ENCODE data around the gene TMEM143.
"Not testable (repeated sequence)": the region's sequence is repeated elsewhere in the genome, so short reads cannot be mapped to it uniquely, and the experiment has no call there.

Gene TMEM143

DNA sequence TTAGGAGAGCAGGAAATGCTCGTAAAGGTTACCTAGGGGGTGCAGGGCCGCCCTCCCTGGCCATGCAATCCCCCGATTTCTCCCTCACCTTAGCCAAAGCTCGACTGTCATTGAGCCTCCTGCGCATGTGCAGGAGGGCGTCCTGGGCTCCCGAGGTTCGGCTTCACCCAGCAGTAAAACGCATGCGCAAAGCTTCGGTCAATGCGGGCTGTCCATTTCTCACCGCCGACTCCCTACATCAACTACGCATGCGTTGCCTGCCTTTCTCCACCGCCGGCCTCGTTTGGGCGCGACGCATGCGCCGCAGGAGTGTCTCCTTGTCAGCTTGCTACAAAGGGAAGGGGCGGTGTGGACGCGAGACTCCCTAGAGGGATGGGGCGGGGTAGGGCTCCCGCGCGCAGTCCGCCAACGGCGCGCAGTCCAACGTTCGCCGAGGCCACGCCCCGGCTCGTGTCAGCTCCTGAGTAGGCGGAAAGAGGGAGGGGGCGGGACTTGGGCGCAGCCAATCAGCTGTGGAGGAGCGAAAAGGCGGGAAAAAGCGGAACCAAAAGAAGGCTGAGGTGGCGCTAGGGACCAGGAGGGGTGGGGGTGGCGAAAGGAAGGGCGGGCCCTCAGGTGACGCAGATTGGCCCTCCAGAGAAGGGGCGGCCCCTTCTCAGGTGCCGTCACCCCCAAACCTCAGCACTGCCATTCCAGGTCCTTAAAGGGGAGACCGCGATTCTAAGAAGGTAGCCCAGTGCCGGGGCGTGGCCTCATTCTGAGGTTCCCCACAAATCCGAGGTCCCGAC is at the start of gene TMEM143, which contains the start of gene SYNGR4:
Gene TMEM143 (minus strand): TSS at position 131 of the 788 bp plus-strand sequence. CDS start 20 bp downstream, at position 111.
Gene SYNGR4 (plus strand): TSS at position 558 of the 788 bp plus-strand sequence. CDS start 1,476 bp downstream, outside the sequence.
- DNase-seq = peak; percentile 100

DNA sequence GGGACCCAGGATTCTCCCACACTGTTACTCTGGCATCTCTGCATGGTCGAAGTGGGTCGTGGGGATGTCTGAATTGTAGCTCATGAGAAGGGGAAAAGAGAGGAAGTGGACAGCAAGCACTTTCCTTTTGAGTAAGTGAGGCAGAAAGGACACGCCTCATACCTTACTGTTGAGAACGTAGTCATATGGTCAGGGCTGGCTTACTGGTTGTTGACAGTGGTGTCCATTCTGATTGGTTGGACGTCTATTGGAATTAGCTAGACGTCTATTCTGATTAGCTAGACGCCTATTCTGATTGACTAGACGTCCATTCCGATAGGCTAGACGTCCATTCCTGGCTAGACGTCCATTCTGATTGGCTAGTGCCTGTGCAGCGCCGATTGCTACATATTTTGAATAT is 42.1 kb upstream of the TMEM143 start:
- DNase-seq = no peak

DNA sequence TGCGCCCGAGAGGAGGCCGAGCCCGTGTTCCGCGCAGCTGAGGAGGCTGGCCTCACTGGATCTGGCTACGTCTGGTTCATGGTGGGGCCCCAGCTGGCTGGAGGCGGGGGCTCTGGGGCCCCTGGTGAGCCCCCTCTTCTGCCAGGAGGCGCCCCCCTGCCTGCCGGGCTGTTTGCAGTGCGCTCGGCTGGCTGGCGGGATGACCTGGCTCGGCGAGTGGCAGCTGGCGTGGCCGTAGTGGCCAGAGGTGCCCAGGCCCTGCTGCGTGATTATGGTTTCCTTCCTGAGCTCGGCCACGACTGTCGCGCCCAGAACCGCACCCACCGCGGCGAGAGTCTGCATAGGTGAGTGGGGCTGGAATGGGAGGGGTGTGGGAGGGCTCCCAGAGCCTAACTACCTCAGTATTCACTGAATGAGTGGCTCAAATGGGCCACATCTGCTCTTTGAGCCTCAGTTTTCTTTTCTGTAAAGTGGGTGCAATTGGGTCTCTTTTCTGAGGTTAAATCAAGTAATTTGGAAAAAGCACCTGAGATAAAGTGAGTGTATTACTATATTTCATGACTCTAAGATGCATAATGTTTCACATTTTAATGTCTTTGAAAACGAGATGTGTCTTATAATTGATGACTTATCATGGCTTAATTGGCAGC is 41.4 kb upstream of the TMEM143 start:
- no peak for DNase-seq

DNA sequence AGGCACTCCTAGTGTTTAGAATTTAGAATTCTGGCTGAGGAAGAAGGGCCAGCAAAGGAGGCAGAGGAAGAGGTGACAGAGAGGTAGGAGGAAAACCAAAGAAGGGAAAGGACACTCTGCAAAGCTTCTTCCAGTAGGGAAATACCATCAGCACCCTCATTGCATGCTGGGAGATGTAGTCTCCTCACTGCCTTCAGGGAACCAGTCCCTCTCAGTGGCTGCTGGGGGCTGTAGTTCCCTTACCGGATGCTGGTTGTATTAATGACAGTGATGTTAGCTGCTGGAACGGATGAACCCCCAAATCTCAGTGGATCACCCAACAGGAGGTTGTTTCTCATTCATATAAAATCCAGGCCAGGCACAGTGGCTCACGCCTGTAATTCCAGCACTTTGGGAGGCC is 39.9 kb upstream of the TMEM143 start:
- DNase-seq = peak; percentile 31

DNA sequence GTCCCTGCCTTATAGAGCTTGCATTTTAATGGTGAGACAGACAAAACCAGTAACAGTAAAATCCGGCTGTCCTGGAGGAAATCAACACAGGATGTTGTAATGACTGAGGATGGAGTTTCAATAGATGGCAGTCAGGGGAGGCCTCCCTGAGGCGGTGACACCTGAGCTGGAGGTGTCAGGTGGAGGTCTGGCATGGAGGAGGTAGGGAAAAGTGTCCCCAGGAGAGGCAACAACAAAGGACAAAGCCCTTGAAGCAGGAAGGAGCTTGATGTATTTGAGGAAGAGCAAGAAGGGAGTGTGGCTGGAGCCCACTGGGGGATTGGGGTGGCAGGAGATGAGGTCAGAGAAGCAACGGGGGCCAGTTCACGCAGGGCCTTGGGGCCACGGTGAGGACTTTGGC is 37.5 kb upstream of the TMEM143 start:
- no peak for DNase-seq

DNA sequence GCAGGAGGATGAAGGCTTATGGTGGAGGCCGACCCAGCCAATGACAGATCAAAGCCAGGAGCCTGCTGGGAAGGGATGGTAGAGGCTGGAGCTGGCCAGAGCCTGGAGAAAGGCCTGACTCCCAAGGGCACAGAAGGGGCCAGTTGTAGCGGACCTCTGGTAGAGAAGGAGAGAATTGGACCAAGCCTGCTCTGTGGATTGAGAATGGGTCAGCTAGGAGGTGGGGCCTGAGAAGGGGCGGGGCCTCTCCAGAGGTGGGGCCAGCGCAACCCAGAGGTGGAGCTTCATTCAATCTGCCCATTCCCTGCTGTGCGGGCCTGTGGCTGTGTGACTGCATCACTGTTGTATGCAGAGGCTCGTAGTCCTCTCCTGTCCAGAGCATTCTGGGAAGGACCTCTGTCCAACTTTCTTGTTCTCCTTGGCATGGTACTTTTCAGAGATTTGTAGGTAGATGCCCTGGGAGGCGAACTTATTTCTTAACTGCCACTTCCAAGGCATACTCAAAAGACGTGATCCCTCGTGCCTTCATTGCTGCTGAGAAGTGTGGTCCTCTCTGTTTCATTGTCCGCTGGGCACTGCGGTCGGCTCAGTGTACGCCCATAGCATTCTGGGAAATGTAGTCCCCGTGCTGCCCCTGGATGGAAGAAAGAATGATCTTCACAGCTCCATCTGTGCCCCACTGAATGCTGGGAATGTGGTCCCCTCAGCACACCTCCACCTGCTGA is 36.4 kb upstream of the TMEM143 start:
- DNase-seq = peak; percentile 30

DNA sequence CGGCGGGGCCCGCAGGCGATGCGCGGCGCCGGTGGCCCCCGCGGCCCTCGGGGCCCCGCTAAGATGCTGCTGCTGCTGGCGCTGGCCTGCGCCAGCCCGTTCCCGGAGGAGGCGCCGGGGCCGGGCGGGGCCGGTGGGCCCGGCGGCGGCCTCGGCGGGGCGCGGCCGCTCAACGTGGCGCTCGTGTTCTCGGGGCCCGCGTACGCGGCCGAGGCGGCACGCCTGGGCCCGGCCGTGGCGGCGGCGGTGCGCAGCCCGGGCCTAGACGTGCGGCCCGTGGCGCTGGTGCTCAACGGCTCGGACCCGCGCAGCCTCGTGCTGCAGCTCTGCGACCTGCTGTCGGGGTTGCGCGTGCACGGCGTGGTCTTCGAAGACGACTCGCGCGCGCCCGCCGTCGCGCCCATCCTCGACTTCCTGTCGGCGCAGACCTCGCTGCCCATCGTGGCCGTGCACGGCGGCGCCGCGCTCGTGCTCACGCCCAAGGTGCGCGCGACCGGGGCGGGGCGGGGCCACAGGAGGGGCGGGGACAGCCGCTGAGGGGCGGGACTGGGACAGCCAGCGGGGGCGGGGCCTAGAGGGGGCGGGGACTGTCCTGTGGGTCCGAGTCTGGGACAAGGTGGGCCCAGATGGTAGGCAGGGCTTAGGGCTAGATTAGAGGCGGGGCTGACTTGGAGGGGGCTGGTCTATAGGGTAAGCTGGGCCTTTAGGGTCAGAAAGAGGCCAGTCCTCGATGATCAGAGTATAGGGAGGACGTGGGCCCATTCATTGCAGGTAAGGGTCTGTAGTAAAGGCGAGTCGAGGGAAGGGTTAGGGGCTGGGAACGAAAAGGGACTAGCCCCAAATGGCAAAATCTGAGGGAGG is 34.9 kb upstream of the TMEM143 start:
- peak; percentile 78 for DNase-seq

DNA sequence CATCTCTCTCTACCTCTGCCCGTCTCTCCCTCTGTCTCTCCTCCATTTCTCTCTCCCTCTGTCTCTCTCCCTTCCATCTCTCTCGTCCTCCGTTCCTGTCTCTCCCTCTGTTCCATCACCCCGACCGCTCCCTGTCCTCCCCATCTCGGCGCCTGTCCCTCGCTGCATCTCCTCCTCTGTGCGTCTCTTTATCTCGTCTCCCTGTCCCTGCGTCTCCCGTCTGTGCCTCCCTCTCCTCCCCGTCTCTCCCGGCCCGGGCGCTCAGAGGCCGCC is 34.3 kb upstream of the TMEM143 start:
- no peak for DNase-seq

DNA sequence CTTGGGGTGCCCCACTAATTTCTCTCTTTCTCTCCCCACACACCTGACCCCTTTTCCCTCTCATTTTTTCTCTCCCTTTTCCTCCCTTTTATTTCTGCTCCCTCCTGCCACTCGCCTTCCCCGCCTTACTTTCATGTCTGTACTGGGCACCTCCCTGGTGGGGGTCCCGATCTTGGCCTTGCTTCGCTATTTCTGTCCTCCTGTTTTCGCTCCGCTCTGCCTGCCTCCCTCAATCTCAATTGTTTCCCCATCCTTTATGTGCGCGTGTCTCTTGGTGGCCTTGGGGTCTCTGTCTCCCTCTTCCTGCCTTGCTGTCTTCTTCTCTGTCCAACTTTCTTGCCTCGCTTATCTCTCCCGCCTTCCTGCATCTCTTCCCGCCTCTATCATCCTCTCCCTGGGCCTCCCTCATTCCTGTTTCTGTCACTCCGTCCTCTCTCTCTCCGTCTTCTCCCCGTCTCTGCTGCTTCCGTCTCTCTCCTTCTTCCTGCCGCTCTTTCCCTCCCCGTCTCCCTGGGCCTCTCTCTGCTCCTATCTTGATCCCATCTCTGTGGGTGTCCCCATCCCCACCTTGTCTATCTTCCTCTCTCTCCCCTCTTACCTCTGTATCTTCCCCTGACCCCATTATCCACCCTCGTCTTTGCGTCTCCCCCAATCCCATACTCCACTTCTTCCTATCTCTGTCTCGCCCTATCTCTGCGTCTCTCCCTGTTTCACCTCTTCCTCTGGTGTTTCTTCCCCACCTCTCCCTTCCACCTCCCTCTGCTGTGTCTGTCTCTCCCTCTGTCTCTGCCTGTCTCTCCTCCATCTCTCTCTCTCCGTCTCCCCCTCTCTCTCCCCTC is 33.7 kb upstream of the TMEM143 start:
- DNase-seq = no peak

DNA sequence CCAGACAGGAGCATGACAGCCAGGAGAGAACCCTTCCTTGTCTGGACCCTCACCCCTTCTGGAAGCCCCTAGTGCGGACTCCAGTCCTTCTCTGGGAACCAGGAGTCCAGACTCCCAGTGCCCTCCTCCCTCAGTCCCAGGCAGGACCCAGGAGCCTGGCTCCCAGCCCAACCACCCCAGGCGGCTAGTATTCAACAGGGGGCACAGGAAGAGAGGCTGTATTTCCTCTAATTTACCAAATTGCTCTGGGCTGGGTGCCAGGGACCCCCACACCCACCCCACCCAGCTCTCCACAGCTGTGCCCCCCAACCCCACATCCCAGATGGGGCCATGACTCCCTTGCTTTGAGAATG is 33.1 kb upstream of the TMEM143 start:
- DNase-seq = peak; percentile 23

DNA sequence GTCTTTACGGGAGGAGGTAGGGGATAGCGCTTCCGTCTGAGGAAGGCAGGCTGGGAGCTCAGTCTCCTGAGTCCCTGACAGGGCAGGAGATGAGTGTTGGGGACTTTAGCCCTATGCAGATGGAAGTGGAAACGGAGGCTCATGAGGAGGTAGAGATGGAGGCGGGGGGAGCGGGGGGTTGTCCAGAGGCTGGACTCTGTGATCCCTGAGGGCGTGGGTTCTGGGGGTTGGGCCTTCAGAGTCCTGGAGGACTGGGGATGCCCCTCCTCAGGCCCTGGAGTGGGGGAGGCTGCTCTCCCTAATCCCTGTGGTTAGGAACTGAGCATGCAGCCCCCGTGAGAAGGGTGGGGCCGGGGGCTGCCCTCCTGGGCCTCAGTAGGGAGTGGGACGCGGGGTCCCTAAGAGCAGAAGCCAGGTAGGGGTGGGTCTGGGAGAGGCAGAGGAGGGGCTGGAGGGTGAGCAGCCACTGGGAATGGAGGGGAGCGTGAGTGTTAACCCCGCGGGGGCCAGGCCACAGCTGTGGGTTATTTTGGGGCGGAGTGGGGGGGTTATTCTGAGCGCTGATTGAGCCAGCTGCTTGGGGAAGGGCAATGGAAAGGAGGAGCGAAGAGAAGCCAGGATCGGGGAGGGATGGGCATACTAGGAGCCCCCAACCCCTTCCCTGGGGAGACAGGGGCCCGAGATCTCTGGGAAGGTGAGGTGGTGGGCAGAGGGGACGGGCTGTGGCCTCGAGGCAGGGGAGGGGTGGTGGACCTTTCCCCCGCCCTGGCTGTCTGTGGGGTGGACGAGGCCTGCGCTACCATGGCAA is 32.5 kb upstream of the TMEM143 start:
- no peak for DNase-seq

DNA sequence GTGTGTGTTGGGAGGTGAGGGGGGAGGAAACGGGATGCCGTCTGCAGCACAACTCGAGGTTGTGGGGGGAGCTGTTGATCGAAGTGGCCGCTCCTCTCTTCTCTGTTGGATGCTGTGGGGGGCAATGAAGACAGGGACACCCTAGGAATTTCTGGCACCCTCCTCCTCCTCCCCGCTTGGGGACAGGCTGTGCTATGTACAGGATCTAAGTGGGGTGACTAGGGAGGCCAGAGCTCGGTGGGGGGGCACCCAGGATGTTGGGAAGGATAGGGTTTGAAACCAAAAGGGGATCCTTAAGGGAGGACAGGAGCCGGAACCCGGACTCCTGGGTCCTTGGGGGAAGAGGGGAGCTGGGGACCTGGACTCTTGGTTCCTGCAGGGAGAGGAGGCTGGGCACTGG is 31.8 kb upstream of the TMEM143 start:
- DNase-seq = no peak

DNA sequence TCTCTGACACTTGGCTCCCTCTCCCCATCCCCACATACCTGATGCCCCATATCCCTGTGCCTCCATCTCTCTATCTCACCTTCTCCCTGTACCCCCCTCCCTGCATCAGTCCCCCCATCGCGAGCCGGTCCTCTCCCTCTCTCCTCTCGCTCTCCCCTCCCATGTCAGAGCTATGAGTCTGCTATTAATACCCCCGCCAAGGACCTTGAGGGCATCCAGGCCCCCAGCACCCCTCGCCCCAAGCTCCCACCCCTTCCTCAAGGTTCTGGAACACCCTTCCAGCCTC is 31.4 kb upstream of the TMEM143 start:
- no peak for DNase-seq

DNA sequence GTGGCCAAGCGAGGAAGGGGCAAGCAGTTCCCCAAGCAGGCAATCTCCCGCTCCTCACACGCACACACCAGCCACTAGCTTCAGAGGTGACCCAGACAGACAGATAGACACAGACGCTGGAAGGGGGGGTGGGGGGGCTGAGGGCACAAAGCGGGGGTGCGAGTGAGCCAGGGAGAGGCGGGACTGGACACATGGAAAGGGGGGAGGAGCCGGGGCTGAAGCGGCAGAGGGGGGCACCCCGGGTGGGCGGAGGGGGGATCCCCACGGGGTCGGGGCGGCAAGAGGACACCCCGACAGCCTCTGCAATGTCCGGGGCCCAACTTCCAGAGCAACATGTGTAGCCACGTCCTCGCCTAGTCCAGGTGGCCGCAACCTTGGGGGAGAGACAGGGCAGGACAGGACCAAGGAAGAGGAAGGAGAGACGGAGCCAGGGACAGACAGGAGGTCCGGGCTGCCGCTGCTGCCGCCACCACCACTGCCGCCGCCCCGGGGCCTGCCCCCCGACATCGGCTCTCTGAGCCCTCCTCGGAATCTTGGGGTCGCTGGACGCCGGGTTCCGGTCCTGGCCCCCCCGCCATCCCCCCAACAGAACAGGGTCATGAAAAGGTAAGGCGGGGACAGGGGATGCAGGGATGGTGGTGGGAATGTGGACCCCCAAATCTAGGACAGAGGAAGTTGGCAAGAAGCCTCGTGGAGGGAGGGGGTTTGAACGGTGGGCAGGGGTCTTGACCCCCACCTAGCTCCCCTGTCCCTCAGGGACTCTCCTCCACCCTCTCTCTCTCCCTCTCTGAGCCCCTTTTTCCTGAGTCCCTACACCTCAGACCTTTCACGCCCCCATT is 30.8 kb upstream of the TMEM143 start:
- no peak for DNase-seq

DNA sequence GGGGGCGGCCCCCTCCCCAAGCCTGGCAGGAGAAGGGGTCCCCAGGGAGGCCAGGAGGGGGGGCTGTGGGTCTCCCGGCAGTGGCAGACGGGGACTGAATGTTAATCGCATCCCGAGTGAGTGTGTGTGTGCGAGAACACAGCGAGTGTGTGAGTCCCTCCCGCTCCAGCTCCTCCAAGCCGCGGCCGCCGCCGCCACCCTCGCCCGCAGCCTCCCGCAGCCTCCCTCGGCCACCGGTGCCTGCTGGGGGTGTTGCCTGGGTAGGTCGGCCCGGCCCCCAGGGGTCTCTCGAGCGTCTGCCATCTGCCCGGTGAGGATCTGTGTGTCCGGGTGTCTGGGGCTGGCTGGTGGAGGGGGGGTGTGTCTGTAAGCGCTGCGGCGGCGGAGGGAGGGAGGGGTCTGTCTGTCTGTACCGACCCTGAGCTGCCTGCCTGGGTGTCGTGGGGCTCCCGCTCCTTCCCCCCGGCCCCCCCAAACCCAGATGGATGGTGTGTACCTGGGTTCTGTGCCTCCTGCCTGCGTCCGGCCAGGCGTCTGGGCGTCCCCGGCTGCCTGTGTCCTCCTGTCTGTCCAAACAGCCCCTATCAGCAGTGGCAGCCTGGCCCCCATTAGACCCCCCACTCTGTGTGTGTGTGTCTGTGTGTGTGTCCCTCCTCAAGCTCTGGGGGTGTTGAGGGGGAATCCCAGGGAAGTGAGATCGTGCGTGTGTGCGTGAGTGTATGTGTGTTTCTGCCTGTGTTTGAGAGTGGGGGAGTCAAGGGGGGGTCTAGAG is 30.0 kb upstream of the TMEM143 start, which contains the start of gene GRIN2D:
Gene GRIN2D (plus strand): TSS at position 110 of the 772 bp plus-strand sequence. CDS start 4,725 bp downstream, outside the sequence.
- DNase-seq = peak; percentile 18

DNA sequence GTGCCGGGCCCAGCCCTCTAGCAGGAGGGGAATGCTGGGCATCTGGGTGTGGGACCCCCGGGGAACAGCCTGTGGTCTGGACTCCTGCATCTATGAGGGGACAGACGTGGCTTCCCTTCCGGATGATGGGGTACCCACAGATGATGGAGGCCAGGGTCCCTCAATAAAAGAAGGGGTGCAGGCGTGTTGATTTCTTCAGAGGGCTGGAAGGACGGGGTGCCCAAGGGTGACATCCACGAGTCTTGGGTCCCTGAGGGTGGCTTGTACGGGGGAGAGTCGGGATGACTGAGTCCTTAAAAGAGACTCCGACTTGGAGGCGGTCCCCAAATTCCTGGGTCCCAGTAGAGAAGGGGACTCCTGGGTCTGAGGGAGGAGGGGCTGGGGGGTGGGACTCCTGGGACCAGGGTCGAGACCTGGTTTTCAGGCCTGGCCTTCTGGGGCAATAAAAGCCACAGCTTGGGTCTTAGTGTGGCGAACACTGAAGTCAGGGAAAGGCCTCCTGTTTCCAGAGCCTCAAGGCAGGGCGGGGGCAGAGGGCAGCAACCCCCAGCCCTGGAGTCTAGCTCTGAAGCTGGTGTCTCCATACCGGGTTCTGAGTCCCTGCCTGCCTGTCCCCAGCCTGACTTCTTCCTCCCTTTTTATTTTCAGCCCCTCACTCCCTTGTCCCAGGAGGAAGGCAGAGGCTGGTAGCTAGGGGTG is 29.3 kb upstream of the TMEM143 start:
- DNase-seq = no peak

DNA sequence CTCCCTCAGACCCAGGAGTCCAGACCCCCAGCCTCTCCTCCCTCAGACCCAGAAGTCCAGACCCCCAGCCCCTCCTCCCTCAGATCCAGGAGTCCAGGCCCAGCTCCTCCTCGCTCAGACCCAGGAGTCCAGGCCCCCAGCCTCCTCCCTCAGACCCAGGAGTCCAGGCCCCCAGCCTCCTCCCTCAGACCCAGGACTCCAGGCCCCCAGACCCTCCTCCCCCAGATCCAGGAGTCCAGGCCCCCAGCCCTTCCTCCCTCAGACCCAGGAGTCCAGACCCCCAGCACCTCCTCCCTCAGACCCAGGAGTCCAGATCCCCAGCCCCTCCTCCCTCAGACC is 28.2 kb upstream of the TMEM143 start:
- DNase-seq = not testable (repeated sequence)

DNA sequence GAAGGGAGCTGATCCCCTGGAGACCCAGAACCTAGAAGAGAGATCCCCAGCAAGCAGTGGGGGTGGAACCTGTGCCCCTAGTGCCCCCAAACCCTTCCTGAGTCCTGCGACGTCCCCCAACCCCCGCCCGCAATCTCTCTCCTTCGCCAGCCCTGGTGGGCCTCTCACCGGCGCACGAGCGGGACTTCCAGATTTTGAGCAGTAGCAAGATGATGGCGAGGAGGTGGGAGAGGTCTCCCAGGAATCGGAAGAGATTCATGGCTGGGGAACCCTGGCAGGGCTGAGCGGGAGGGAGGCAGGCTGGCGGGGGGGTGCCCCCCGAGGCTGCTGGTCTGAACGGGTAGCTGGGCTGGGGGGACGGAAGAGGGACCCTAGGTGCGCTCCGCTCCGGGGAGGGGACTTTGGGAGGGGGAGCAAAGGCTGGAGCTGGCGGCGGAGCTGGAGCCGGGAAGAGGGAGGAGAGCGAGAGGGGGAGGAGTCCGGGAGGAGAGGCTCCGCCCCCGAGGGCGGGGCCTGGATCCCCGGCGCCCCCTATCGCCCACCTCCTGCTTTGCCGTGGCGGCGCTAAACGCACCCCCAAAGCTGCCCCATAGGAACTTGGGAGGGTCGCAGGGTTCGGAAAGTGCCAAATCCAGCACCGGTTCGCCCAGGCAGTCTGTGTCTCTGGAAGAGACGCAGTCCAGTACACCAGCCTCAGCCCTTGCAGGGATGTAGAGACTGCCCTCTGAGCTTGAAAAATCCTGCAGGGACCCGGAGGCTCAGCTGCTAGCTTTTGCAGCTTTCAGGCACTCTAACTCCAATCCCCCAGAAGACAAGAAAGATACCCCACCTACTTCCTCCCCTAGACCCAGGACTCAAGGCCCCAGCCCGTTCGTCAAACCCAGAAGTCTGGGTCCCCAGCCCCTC is 27.6 kb upstream of the TMEM143 start, which contains the start of gene KDELR1:
Gene KDELR1 (minus strand): TSS at position 452 of the 906 bp plus-strand sequence. CDS start 193 bp downstream, at position 259.
- peak; percentile 52 for DNase-seq

All from COR-L47 (cell line).